HepG2 (cell line): Measurements from ENCODE around the gene SLC4A9. TPM values are rescaled to one million over a fixed set of nuclear protein-coding genes. Genes with fewer than 3 reads are reported as not detected.
A peak's percentile ranks its signal among the peaks of the same experiment; 100 is the strongest.

Source experiments
- ATAD3A ChIP-seq: sonication (generic); formaldehyde crosslinking; IDR thresholded peaks from 2 replicates; pipeline ENCODE4 v1.4.0; 2020; ENCODE audit warnings: missing genetic modification reagents
- GABPB1 ChIP-seq: IDR thresholded peaks from 2 replicates; pipeline ENCODE4 v1.6.1; 2016; ENCODE audit warnings: mild to moderate bottlenecking, missing genetic modification reagents, moderate library complexity, missing compliant biosample characterization
- HNF1B ChIP-seq: sonication (generic); formaldehyde crosslinking; IDR thresholded peaks from 2 replicates; pipeline ENCODE4 v1.5.1; 2020; ENCODE audit warnings: mild to moderate bottlenecking, moderate library complexity, missing genetic modification reagents
- IKZF4 ChIP-seq: sonication (generic); formaldehyde crosslinking; IDR thresholded peaks from 2 replicates; pipeline ENCODE4 v1.5.1; 2020; ENCODE audit warnings: borderline replicate concordance, mild to moderate bottlenecking, low read depth, missing genetic modification reagents; ENCODE audit errors: not compliant biosample characterization
- IKZF5 ChIP-seq: IDR thresholded peaks from 2 replicates; pipeline ENCODE4 v1.6.1; 2018; ENCODE audit warnings: missing genetic modification reagents, mild to moderate bottlenecking, missing compliant biosample characterization
- ISL2 ChIP-seq: sonication (generic); formaldehyde crosslinking; IDR thresholded peaks from 2 replicates; pipeline ENCODE4 v1.5.0; 2020; ENCODE audit warnings: missing genetic modification reagents
- MEF2D ChIP-seq: sonication (generic); formaldehyde crosslinking; IDR thresholded peaks from 2 replicates; pipeline ENCODE4 v1.5.1; 2020; ENCODE audit warnings: mild to moderate bottlenecking, missing genetic modification reagents
- MIER3 ChIP-seq: IDR thresholded peaks from 2 replicates; pipeline ENCODE4 v1.6.1; 2016; ENCODE audit warnings: missing compliant biosample characterization, borderline replicate concordance
- MYC ChIP-seq: sonication (generic); formaldehyde crosslinking; IDR thresholded peaks from 2 replicates; pipeline ENCODE4 v1.9.0; 2021; ENCODE audit warnings: missing genetic modification reagents, borderline replicate concordance
- NFE2L1 ChIP-seq: sonication (generic); formaldehyde crosslinking; IDR thresholded peaks from 2 replicates; pipeline ENCODE4 v1.4.0; 2020; ENCODE audit warnings: missing genetic modification reagents, mild to moderate bottlenecking, borderline replicate concordance
- NRL ChIP-seq: sonication (generic); formaldehyde crosslinking; IDR thresholded peaks from 2 replicates; pipeline ENCODE4 v1.5.0; 2020; ENCODE audit warnings: missing genetic modification reagents, mild to moderate bottlenecking, moderate library complexity, borderline replicate concordance
- RNF2 ChIP-seq: fragments of 450-650 bp; conservative IDR thresholded peaks from 2 replicates; pipeline ENCODE4 v1.6.1; 2016; ENCODE audit warnings: low read depth
- TRIM24 ChIP-seq: sonication (generic); formaldehyde crosslinking; IDR thresholded peaks from 2 replicates; pipeline ENCODE4 v1.8.0; 2022; ENCODE audit warnings: mild to moderate bottlenecking, missing genetic modification reagents
- ZBTB46 ChIP-seq: sonication (generic); formaldehyde crosslinking; IDR thresholded peaks from 2 replicates; pipeline ENCODE4 v1.4.0; 2020; ENCODE audit warnings: mild to moderate bottlenecking, missing genetic modification reagents, borderline replicate concordance
- ZFP36L2 ChIP-seq: sonication (generic); formaldehyde crosslinking; IDR thresholded peaks from 2 replicates; pipeline ENCODE4 v1.4.0; 2020; ENCODE audit warnings: missing genetic modification reagents
- ZNF501 ChIP-seq: sonication (generic); formaldehyde crosslinking; IDR thresholded peaks from 2 replicates; pipeline ENCODE4 v1.5.1; 2020; ENCODE audit warnings: mild to moderate bottlenecking, moderate library complexity, missing genetic modification reagents
- ZNF552 ChIP-seq: sonication (generic); formaldehyde crosslinking; IDR thresholded peaks from 2 replicates; pipeline ENCODE4 v1.9.0; 2022; ENCODE audit warnings: missing genetic modification reagents, mild to moderate bottlenecking, borderline replicate concordance
- ZNF768 ChIP-seq: sonication (generic); formaldehyde crosslinking; IDR thresholded peaks from 2 replicates; pipeline ENCODE4 v1.4.0; 2020; ENCODE audit warnings: missing genetic modification reagents
- ZSCAN21 ChIP-seq: sonication (generic); formaldehyde crosslinking; IDR thresholded peaks from 2 replicates; pipeline ENCODE4 v1.8.0; 2022; ENCODE audit warnings: mild to moderate bottlenecking, missing genetic modification reagents, moderate library complexity, borderline replicate concordance
- polyA plus RNA-seq, 8 experiments: library from polyadenylated mRNA; depleted of rRNA in 3 of 8; stranded (reverse) in 7 of 8; unstranded in 1 of 8; fragments of >200 nt; fragmentation: Illumina TruSeq in 4 of 8; extraction: Trizol in 4 of 8; gene quantifications; 2 replicates each; pipeline versions ENCODE4 v1.2.1 to v1.2.3, GENCODE V29; 2011 to 2016; ENCODE audit warnings: low read depth in 4 of 8, missing spikeins in 1 of 8, mixed read lengths in 1 of 8; ENCODE audit not compliant: insufficient read depth in 1 of 8
- total RNA-seq, 5 experiments: library from RNA; depleted of rRNA; stranded (reverse); fragments of >200 nt; fragmentation: Illumina TruSeq; extraction: Trizol; gene quantifications; 2 replicates each; pipeline ENCODE4 v1.2.3, GENCODE V29; 2016; ENCODE audit warnings: low read depth in 1 of 5
- TF ChIP-seq, protein P1 (sequence below): sonication (generic); formaldehyde crosslinking; IDR thresholded peaks from 2 replicates; pipeline ENCODE4 v1.5.0; 2020; ENCODE audit warnings: mild to moderate bottlenecking, missing genetic modification reagents
- TF ChIP-seq, protein P2 (sequence below): sonication (generic); formaldehyde crosslinking; IDR thresholded peaks from 2 replicates; pipeline ENCODE4 v1.4.0; 2020; ENCODE audit warnings: missing genetic modification reagents

The SLC4A9 gene
- total and polyA plus RNA-seq, 2 of the 13 experiments (the other 11 are each of a cell fraction or from before 2014, with no cell fraction given): not detected

GRCh38 chr5:140362875-140363630 lies 3.1 kb downstream of the SLC4A9 start (continued):
- TF ChIP-seq ZNF501 (CRISPR knock-in tag) (peak; percentile 57; the same call in 1 of the 2 replicates), ZFP36L2 (CRISPR knock-in tag) (no peak), GABPB1 (peak; percentile 64; the same call in 1 of the 2 replicates), ZNF768 (peak; percentile 33; the same call in 1 of the 2 replicates), IKZF4 (CRISPR knock-in tag) (no peak), ATAD3A (CRISPR knock-in tag) (no peak), ZBTB46 (0 out of 2 replicates have a peak, but pooled peaks have one; percentile 31), IKZF5 (CRISPR knock-in tag) (0 out of 2 replicates have a peak, but pooled peaks have one; percentile 68), MEF2D (CRISPR knock-in tag) (no peak), MIER3 (CRISPR knock-in tag) (peak; percentile 65; the same call in 1 of the 2 replicates), NFE2L1 (no peak), ISL2 (CRISPR knock-in tag) (no peak), MYC (CRISPR knock-in tag) (peak; percentile 62; the same call in 1 of the 2 replicates), ZNF552 (0 out of 2 replicates have a peak, but pooled peaks have one; percentile 72), NRL (0 out of 2 replicates have a peak, but pooled peaks have one; percentile 36), RNF2 (no peak), HNF1B (peak; percentile 76), TRIM24 (CRISPR knock-in tag) (peak; percentile 66; the same call in 1 of the 2 replicates), ZSCAN21 (no peak; the same call in 1 of the 2 replicates)
- TF ChIP-seq, protein P1, sequence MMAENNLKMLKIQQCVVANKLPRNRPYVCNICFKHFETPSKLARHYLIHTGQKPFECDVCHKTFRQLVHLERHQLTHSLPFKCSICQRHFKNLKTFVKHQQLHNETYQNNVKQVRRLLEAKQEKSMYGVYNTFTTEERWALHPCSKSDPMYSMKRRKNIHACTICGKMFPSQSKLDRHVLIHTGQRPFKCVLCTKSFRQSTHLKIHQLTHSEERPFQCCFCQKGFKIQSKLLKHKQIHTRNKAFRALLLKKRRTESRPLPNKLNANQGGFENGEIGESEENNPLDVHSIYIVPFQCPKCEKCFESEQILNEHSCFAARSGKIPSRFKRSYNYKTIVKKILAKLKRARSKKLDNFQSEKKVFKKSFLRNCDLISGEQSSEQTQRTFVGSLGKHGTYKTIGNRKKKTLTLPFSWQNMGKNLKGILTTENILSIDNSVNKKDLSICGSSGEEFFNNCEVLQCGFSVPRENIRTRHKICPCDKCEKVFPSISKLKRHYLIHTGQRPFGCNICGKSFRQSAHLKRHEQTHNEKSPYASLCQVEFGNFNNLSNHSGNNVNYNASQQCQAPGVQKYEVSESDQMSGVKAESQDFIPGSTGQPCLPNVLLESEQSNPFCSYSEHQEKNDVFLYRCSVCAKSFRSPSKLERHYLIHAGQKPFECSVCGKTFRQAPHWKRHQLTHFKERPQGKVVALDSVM (CRISPR knock-in tag): no peak
- TF ChIP-seq, protein P2, sequence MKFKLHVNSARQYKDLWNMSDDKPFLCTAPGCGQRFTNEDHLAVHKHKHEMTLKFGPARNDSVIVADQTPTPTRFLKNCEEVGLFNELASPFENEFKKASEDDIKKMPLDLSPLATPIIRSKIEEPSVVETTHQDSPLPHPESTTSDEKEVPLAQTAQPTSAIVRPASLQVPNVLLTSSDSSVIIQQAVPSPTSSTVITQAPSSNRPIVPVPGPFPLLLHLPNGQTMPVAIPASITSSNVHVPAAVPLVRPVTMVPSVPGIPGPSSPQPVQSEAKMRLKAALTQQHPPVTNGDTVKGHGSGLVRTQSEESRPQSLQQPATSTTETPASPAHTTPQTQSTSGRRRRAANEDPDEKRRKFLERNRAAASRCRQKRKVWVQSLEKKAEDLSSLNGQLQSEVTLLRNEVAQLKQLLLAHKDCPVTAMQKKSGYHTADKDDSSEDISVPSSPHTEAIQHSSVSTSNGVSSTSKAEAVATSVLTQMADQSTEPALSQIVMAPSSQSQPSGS: 0 out of 2 replicates have a peak, but pooled peaks have one; percentile 22
